Measurements from ENCODE around the gene PAX8. TPM values are rescaled to one million over a fixed set of nuclear protein-coding genes. Genes with fewer than 3 reads are reported as not detected.

Gene PAX8
- total and polyA plus RNA-seq, 10 of the 15 experiments (the other 5 are each of a cell fraction or from before 2014, with no cell fraction given): 0.16 to 2.5 (median 0.97) TPM

DNA sequence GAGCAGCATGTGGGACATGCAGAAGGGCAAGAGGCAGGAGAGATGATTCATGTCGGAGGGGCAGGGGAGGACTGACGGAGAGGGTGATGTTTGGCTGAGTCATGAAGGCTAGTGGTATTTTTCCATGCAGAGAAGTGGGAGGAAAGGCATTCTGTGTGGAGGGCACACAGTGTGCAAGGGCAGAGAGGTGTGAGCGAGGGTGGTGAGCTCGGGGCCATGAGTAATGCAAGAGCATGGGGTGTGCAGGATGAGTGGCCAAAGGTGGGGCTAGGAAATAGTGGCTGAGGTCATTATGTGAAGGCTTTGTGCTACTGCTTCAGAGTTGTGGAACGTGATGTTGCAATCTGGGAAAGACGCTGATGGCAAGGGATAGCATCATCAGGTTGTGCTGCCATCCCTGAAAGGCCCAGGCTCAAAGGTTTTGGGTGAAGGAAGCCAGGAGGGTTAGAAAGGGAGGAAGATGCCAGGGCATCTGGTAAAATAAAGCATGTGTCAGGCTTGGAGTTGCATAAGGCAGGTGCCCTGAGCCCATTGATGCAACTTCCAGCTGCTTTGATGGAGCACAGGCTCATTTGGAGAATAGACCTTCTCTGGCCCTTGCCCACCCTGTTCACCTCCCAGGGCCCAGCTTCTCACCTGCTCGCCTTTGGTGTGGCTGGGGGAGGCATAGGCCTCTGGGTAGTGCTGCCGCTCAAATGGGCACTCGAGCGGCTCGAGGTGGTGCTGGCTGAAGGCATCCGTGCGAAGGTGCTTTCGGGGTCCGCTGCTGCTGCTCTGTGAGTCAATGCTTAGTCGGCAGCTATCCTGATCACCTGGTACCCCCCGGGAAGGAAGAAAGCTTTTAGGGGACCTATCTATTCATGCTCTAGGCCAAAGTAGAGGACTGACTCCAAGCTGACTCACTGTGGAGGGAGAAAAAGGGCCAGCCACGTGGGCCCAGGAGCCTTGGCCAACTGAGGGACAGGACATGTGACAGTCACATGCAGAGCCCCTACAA, 37.5 kb downstream of the PAX8 start:
- BruUV-seq (replicated peaks): no TSS peak
- Histone ChIP-seq H3K36me3 (ENCODE audit: control insufficient read depth in 2 of 2, insufficient read depth in 2 of 2, low read length in 1 of 2) (peaks cover 0 to 5% of the 10 kb centered on the region in 2 experiments; a peak in 2 of 4 replicates), H4K20me1 (ENCODE audit: control insufficient read depth, insufficient read depth) (no peaks in the 10 kb centered on the region), H3K4me1 (ENCODE audit: control insufficient read depth, insufficient read depth, low read length) (peaks cover 2% of the 10 kb centered on the region; the same call in 1 of the 2 replicates), H3K9ac (ENCODE audit: control insufficient read depth, insufficient read depth, low read length) (no peak overlapping the region), H2AFZ (ENCODE audit: control insufficient read depth, low read depth, low read length) (no peak overlapping the region), H3K4me2 (ENCODE audit: control insufficient read depth, insufficient read depth) (no peak overlapping the region), H3K9me3 (replicated peaks; ENCODE audit: control insufficient read depth, insufficient read depth, low read length) (no peaks in the 10 kb centered on the region), H3K4me3 (no peak overlapping the region), H3K27ac (ENCODE audit: control insufficient read depth, insufficient read depth) (no peak overlapping the region), H3K79me2 (ENCODE audit: control insufficient read depth, insufficient read depth, low read length) (peaks cover 10% of the 10 kb centered on the region), H3K27me3 (replicated peaks in 1 of 2; ENCODE audit: control insufficient read depth in 2 of 2, insufficient read depth in 2 of 2, low read length in 1 of 2) (no peaks in the 10 kb centered on the region; a peak in 1 of 4 replicates)
- no peak for TF ChIP-seq BACH1 (IDR thresholded peaks at IDR 0.05; ENCODE audit: borderline replicate concordance)
- TF ChIP-seq BCL3 (IDR thresholded peaks at IDR 0.05; ENCODE audit: borderline replicate concordance, insufficient read depth, low read depth, low read length, poor library complexity, severe bottlenecking): peak; percentile 56
- RAD21 ChIA-PET (ENCODE audit: unreplicated experiment): interaction anchor here (1.4 kb wide), 1 partner anchor 9 kb away, joined by 3 read pairs; no protein-coding TSS in a partner anchor
- no peak for DNase-seq (ENCODE audit: low read depth, low spot score)
- intact Hi-C loops (cut with micrococcal nuclease; ENCODE audit: unreplicated experiment) (no loop called here), in situ Hi-C loops (cut with MboI) (no loop called here)
- WGBS (ENCODE audit: insufficient coverage, insufficient replicate concordance, low lambda C conversion rate, missing lambda C conversion rate): 45% methylated on average over 18 of the region's 18 CpGs
- POLR2A ChIA-PET: no interaction called here
- CTCF ChIA-PET: interaction anchor here (0.9 to 4.3 kb wide), 3 partner anchors 8 to 129 kb away, joined by 3 to 37 read pairs (median 3); no protein-coding TSS in a partner anchor
- ATAC-seq: no peak
- no peak for FAIRE-seq
- SMC1A ChIA-PET (ENCODE audit: uncharacterized antibody, unreplicated experiment): interaction anchor here (0.8 kb wide), 1 partner anchor 106 kb away, joined by 3 read pairs; no protein-coding TSS in a partner anchor

Data from GM12878 (cell line).